WTC11 (cell line): ENCODE results near the gene EPHB3. TPM values are rescaled to one million over a fixed set of nuclear protein-coding genes. Genes with fewer than 3 reads are reported as not detected.

ENCODE experiments used
- ATAC-seq: fragments of 200-7000 bp; cut with Tn5 transposase; 2 replicates; pipeline ENCODE4 v1.10.0; 2021; ENCODE audit warnings: mild to moderate bottlenecking, moderate library complexity
- CTCF ChIA-PET: fragments of 300-600 bp; sonication (Branson Sonifier 250); formaldehyde crosslinking; loops from one replicate; lab custom pipeline; 2021; ENCODE audit warnings: antibody characterized with exemption; lab: Charles Lee
- POLR2A ChIA-PET: fragments of 350-600 bp; sonication (Branson Sonifier 250); formaldehyde crosslinking; loops from one replicate; lab custom pipeline; 2021; ENCODE audit warnings: antibody characterized with exemption; lab: Charles Lee
- DNase-seq: peaks from one replicate; pipeline ENCODE4 v3.0.0; 2021; ENCODE audit warnings: low spot score
- H3K27ac Mint-ChIP-seq: 2 replicates; pipeline ENCODE4 v1.8.0; 2021; ENCODE audit warnings: mixed read lengths
- H3K27me3 Mint-ChIP-seq: 2 replicates; pipeline ENCODE4 v1.8.0; 2021; ENCODE audit warnings: low read depth, mild to moderate bottlenecking, moderate library complexity, mixed read lengths
- H3K36me3 Mint-ChIP-seq: 2 replicates; pipeline ENCODE4 v1.8.0; 2021; ENCODE audit warnings: mixed read lengths
- H3K4me1 Mint-ChIP-seq: 2 replicates; pipeline ENCODE4 v1.8.0; 2022; ENCODE audit warnings: mixed read lengths
- H3K4me3 Mint-ChIP-seq: 2 replicates; pipeline ENCODE4 v1.8.0; 2021; ENCODE audit warnings: mild to moderate bottlenecking, moderate library complexity, mixed read lengths
- H3K9me3 Mint-ChIP-seq: 2 replicates; pipeline ENCODE4 v1.8.0; 2021; ENCODE audit warnings: mixed read lengths
- AFF4 ChIP-seq: sonication (generic); formaldehyde crosslinking; IDR thresholded peaks from 2 replicates; pipeline ENCODE4 v1.8.1; 2023; ENCODE audit warnings: mild to moderate bottlenecking, missing genetic modification reagents, borderline replicate concordance
- ERG ChIP-seq: fragments of 250-450 bp; sonication (Bioruptor Pico); IDR thresholded peaks from 2 replicates; pipeline ENCODE4 v1.8.0; 2021; ENCODE audit warnings: mild to moderate bottlenecking
- FOXP1 ChIP-seq: sonication (generic); formaldehyde crosslinking; IDR thresholded peaks from 2 replicates; pipeline ENCODE4 v1.8.0; 2022; ENCODE audit warnings: missing genetic modification reagents, mild to moderate bottlenecking, moderate library complexity, borderline replicate concordance
- HMGXB4 ChIP-seq: sonication (generic); formaldehyde crosslinking; IDR thresholded peaks from 2 replicates; pipeline ENCODE4 v1.8.1; 2023; ENCODE audit warnings: mild to moderate bottlenecking, moderate library complexity, missing genetic modification reagents
- IRF2 ChIP-seq: sonication (generic); formaldehyde crosslinking; IDR thresholded peaks from 2 replicates; pipeline ENCODE4 v1.8.0; 2022; ENCODE audit warnings: low read depth, missing genetic modification reagents, borderline replicate concordance
- JAZF1 ChIP-seq: fragments of 250-450 bp; sonication (Bioruptor Pico); IDR thresholded peaks from 2 replicates; pipeline ENCODE4 v1.9.0; 2021; ENCODE audit warnings: moderate library complexity, mild to moderate bottlenecking, inconsistent platforms
- MAX ChIP-seq: sonication (generic); formaldehyde crosslinking; IDR thresholded peaks from 2 replicates; pipeline ENCODE4 v1.8.0; 2022; ENCODE audit warnings: mild to moderate bottlenecking, missing genetic modification reagents
- NFATC4 ChIP-seq: fragments of 250-450 bp; sonication (Bioruptor Pico); IDR thresholded peaks from 2 replicates; pipeline ENCODE4 v1.9.0; 2021; ENCODE audit warnings: mild to moderate bottlenecking
- SMAD4 ChIP-seq: sonication (generic); formaldehyde crosslinking; IDR thresholded peaks from 2 replicates; pipeline ENCODE4 v1.8.0; 2022; ENCODE audit warnings: mild to moderate bottlenecking, missing genetic modification reagents
- STAT6 ChIP-seq: sonication (generic); formaldehyde crosslinking; conservative IDR thresholded peaks from 2 replicates; pipeline ENCODE4 v1.8.1; 2023; ENCODE audit warnings: mild to moderate bottlenecking, low read depth, missing genetic modification reagents, moderate library complexity
- USF1 ChIP-seq: sonication (generic); formaldehyde crosslinking; IDR thresholded peaks from 2 replicates; pipeline ENCODE4 v1.8.0; 2022; ENCODE audit warnings: mild to moderate bottlenecking, missing genetic modification reagents
- ZMAT4 ChIP-seq: fragments of 250-450 bp; sonication (Bioruptor Pico); IDR thresholded peaks from 2 replicates; pipeline ENCODE4 v1.9.0; 2021; ENCODE audit warnings: mild to moderate bottlenecking
- ZNF263 ChIP-seq: sonication (generic); formaldehyde crosslinking; IDR thresholded peaks from 2 replicates; pipeline ENCODE4 v1.8.1; 2022; ENCODE audit warnings: low read depth, mild to moderate bottlenecking, moderate library complexity, missing genetic modification reagents
- total RNA-seq: library from RNA; stranded (reverse); gene quantifications from 3 replicates; pipeline ENCODE4 v1.2.3, GENCODE V29; 2021

The EPHB3 gene
- total RNA-seq, 1 experiment from 2014 or later: 11.4 TPM

GRCh38 chr3:184568924-184569829 lies 7.6 kb downstream of the EPHB3 start (continued):
- TF ChIP-seq IRF2 (CRISPR knock-in tag) (no peak), ZMAT4 (CRISPR knock-in tag) (no peak), ZNF263 (CRISPR knock-in tag) (peak; percentile 87), FOXP1 (CRISPR knock-in tag) (0 out of 2 replicates have a peak, but pooled peaks have one; percentile 31), JAZF1 (CRISPR knock-in tag) (no peak), HMGXB4 (CRISPR knock-in tag) (peak; percentile 29; the same call in 1 of the 2 replicates), ERG (CRISPR knock-in tag) (no peak), NFATC4 (CRISPR knock-in tag) (no peak), MAX (no peak), STAT6 (no peak), AFF4 (no peak)

- peak overlapping the region; percentile 75 for H3K4me3 Mint-ChIP-seq
- CTCF ChIA-PET: interaction anchor here (0.6 to 2.4 kb wide), 3 partner anchors 9 to 88 kb away, joined by 3 to 16 read pairs (median 5); partner anchors contain the start of gene EPHB3
- no peak overlapping the region for H3K27ac Mint-ChIP-seq
- H3K4me1 Mint-ChIP-seq: peaks cover 62% of the 10 kb centered on the region
- peaks cover 87% of the 10 kb centered on the region for H3K27me3 Mint-ChIP-seq
- no peaks in the 10 kb centered on the region for H3K9me3 Mint-ChIP-seq
- ATAC-seq: no peak
- no peak for DNase-seq
- POLR2A ChIA-PET: interaction anchor here (0.9 kb wide), 2 partner anchors 14 to 24 kb away, joined by 3 read pairs; no protein-coding TSS in a partner anchor
- TF ChIP-seq SMAD4 (CRISPR knock-in tag) (no peak), USF1 (CRISPR knock-in tag) (no peak)
- no peaks in the 10 kb centered on the region for H3K36me3 Mint-ChIP-seq
These were observed 8.4 kb downstream of the EPHB3 start for GRCh38 chr3:184570035-184570434.
